Astrocyte of the cerebellum (primary cell): Measurements from ENCODE around the gene RBM15.

Experiments
- DNase-seq: peaks from one replicate; pipeline ENCODE4 v3.0.0-alpha.2; 2011; ENCODE audit warnings: low read depth
- H3K4me3 ChIP-seq: 2 replicates; pipeline ENCODE4 v1.5.1; 2011; ENCODE audit warnings: mild to moderate bottlenecking, low read depth, low read length, moderate library complexity
- in situ Hi-C: cut with HindIII; loops from 2 replicates; pipeline ENCODE4 v1.10.0; 2017; ENCODE audit warnings: low sequenced_read_pairs
- TF ChIP-seq, protein P1 (sequence below): IDR thresholded peaks from 2 replicates; pipeline ENCODE4 v1.5.1; 2012; ENCODE audit warnings: low read length, low read depth, moderate library complexity, mild to moderate bottlenecking; ENCODE audit errors: missing control alignments

Gene RBM15

DNA sequence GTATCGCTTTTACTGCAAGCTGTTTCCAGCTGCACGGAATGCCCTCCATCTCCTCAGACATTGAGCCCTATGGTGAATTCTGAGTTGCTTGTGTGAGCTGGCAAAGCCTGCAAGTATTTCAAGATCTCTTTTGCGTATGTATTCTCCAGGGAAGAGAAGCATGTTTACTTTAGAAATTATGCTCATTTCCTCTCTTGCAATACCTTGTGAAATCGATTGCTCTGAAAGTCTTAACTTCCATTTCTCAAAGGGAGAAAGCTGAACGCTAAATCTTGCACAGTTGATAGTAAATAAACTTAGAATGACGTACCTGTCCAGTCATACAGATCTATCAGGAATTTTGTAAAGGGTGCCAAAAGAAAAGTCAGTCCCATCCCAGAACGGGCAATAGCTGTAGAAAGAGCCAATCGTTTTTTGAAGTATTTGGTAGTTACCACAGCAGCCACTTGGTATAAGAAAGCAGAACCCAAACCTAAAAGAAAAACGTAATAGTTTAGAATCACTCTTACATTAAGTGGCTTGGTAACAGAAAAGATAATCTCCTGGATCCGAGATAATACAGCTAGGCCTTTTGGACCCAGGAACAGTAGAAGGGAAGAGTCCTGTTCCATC is 41.6 kb downstream of the RBM15 start:
- in situ Hi-C loops, result no loop called here
- TF ChIP-seq, protein P1, sequence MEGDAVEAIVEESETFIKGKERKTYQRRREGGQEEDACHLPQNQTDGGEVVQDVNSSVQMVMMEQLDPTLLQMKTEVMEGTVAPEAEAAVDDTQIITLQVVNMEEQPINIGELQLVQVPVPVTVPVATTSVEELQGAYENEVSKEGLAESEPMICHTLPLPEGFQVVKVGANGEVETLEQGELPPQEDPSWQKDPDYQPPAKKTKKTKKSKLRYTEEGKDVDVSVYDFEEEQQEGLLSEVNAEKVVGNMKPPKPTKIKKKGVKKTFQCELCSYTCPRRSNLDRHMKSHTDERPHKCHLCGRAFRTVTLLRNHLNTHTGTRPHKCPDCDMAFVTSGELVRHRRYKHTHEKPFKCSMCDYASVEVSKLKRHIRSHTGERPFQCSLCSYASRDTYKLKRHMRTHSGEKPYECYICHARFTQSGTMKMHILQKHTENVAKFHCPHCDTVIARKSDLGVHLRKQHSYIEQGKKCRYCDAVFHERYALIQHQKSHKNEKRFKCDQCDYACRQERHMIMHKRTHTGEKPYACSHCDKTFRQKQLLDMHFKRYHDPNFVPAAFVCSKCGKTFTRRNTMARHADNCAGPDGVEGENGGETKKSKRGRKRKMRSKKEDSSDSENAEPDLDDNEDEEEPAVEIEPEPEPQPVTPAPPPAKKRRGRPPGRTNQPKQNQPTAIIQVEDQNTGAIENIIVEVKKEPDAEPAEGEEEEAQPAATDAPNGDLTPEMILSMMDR, result no peak
- DNase-seq, result no peak
- no peak overlapping the region for H3K4me3 ChIP-seq

DNA sequence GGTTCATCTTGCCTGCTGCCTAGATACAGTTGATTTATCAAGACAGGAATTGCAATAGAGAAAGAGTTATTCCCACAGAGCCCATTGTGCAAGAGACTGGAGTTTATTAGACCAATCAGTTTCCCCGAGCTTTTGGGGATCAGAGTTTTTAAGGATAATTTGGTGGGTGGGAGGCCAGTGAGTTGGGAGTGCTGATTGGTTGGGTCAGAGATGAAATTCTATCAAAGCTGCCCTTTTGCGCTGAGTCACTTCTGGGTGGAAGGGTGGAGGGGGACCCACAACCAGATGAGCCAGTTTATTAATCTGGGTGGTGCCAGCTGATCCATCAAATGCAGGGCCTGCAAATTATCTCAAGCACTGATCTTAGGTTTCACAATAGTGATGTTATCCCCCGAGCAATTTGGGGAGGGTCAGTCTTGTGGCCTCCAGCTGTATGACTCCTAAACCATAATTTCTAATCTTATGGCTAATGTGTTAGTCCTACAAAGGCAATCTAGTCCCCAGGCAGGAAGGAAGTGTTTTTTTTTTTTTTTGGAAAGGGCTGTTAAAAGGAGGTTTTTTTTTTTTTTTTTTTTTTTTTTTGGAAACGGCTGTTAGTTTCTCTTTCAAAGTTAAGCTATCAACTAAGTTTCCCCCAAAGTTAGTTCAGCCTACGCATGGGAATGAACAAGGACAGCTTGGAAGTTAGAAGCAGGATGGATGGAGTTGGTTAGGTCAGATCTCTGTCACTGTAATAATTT is 44.2 kb downstream of the RBM15 start:
- no peak overlapping the region for H3K4me3 ChIP-seq
- no peak for DNase-seq
- TF ChIP-seq, protein P1, result no peak
- in situ Hi-C loops, result no loop called here

DNA sequence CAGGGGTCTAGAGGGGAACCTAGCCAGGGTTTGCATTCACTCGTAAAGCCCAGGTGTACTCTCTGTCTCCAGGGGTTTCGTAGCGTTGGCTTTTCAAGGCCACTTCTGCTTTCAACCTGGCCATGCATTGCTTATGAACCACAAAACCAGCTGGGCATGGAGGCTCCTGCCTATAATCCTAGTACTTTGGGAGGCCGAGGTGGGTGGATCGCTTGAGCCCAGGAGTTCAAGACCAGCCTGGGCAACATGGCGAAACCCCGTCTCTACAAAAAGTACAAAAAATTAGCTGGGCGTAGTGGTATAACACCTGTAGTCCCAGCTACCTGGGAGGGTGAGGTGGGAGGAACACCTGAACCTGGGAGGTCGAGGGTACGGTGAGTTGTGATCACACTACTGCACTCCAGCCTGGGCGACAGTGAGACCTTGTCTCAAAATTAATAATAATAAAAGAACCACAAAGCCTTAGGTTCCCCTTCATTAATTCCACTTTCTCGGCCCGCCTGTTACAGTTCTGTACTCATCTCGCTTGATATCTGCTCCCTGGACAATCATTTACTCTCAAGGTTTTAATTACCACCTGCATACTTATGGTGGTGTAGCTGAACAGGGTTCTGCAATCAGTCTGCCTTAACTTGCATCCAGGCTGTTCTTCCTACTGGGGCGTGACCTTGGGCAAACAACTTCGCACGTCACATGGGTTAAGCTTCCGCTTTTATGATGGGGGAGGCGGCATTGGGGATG is 45.6 kb downstream of the RBM15 start:
- H3K4me3 ChIP-seq, result no peak overlapping the region
- in situ Hi-C loops, result no loop called here
- TF ChIP-seq, protein P1, result no peak
- DNase-seq, result no peak

DNA sequence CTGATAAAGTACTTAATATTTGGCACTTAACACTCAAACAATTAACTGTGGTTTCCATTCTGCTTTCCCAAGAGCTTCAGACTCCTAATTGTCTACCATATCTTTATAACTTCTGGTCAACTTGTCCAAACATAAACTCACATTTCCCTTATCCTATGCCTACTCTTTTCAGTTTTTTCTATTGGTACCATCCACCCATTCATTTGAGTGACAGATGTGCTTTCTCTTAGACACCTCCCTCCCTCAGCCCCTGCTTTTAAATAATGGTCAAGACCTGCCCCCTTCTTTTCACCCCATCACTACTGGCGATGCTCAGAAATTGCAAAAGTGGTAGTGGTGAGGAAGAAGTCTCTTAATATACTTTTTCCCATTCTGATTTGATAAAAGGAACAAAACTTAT is 46.2 kb downstream of the RBM15 start:
- in situ Hi-C loops, result no loop called here
- no peak for DNase-seq
- no peak overlapping the region for H3K4me3 ChIP-seq
- TF ChIP-seq, protein P1, result no peak

DNA sequence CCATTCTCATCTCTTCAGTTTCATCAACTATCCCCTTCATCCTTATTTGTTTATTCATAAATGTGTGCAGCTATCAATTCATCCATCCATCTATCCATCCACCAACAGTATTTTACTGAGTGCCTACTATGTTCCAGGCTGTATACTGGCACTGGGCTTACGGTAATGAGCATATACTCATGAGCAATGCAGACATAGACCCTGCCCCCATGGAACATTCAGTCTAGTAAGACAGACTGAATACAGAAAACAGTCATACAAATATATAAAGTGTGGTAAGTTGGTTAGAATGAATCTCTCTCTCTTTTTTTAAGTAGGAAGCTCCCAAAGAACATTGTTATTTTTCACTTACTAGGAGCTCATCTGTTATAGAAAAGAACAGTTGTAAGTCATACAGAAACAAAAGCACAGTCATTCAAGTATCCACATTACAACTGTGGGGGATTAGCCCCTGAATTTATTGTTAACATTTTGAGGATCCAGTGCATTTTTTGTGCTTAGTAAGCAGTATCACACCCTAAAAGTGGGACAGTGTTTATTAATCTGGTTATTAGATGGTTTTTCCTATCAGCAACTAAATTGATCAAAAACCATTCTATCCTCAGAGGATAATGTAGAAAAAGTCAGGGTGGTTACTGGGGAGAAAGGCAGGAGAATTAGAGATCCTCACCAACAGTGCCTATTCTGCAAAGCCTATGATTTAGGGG is 48.0 kb downstream of the RBM15 start:
- in situ Hi-C loops, result no loop called here
- DNase-seq, result no peak
- no peak overlapping the region for H3K4me3 ChIP-seq
- TF ChIP-seq, protein P1, result no peak

- peak; percentile 29 for DNase-seq
- peak overlapping the region; percentile 31 for H3K4me3 ChIP-seq
- in situ Hi-C loops, result no loop called here
- TF ChIP-seq, protein P1, result no peak
These were observed 50.9 kb downstream of the RBM15 start for GRCh38 chr1:110390096-110390495.
